Thoracic aorta (tissue), 2 donors: Measurements from ENCODE around the gene DNAJC3. TPM values are rescaled to one million over a fixed set of nuclear protein-coding genes. Genes with fewer than 3 reads are reported as not detected.
"Not testable (repeated sequence)": the region's sequence is repeated elsewhere in the genome, so short reads cannot be mapped to it uniquely, and the experiment has no call there.

Experiments
- ATAC-seq: fragments of 150-250 bp; one replicate; pipeline ENCODE4 v1.8.0; 2017; ENCODE audit warnings: low read depth; ENCODE audit not compliant: insufficient number of reproducible peaks, low FRiP score
- DNase-seq: peaks from one replicate; pipeline ENCODE4 v3.0.0-alpha.2; 2020; ENCODE audit warnings: low spot score
- H3K27ac ChIP-seq, 2 donors: fragments of 200-600 bp; sonication (generic); 1 replicate in 1 of 2; 2 replicates in 1 of 2; pipeline ENCODE4 v1.5.1; 2016; ENCODE audit warnings: mild to moderate bottlenecking in 2 of 2, moderate library complexity in 2 of 2
- H3K27me3 ChIP-seq: fragments of 200-600 bp; sonication (generic); replicated peaks from 2 replicates; pipeline ENCODE4 v1.6.0; 2016; ENCODE audit warnings: mild to moderate bottlenecking; ENCODE audit not compliant: insufficient read depth
- H3K36me3 ChIP-seq: fragments of 200-600 bp; sonication (generic); one replicate; pipeline ENCODE4 v1.5.1; 2016
- H3K4me1 ChIP-seq, 2 donors: fragments of 200-600 bp; sonication (generic); 1 replicate in 1 of 2; 2 replicates in 1 of 2; pipeline versions ENCODE4 v1.5.1 to v1.6.0; 2016; ENCODE audit warnings: low read depth in 2 of 2, mild to moderate bottlenecking in 1 of 2; ENCODE audit not compliant: control insufficient read depth in 1 of 2
- H3K4me3 ChIP-seq: fragments of 200-600 bp; sonication (generic); 2 replicates; pipeline ENCODE4 v1.5.1; 2016; ENCODE audit warnings: mild to moderate bottlenecking
- H3K9me3 ChIP-seq: fragments of 200-600 bp; sonication (generic); 2 replicates; pipeline ENCODE4 v1.5.1; 2016
- CTCF ChIP-seq: fragments of 200-600 bp; sonication (generic); IDR thresholded peaks from one replicate; pipeline ENCODE4 v1.5.1; 2019; ENCODE audit warnings: antibody characterized with exemption
- total RNA-seq, 2 donors: library from RNA; depleted of rRNA; stranded (reverse); fragments of >200 nt; gene quantifications; one replicate each; pipeline versions ENCODE4 v1.1.0 to v1.2.3, GENCODE V29; 2016

DNAJC3 gene
- total RNA-seq, 2 donors from 2014 or later = 63.4 to 90.1 TPM

- no peak overlapping the region for H3K27ac ChIP-seq
- no peak overlapping the region for H3K4me3 ChIP-seq
- TF ChIP-seq CTCF = no peak
- H3K4me1 ChIP-seq = no peaks in the 10 kb centered on the region
- ATAC-seq (no peak), DNase-seq (no peak)
- H3K27me3 ChIP-seq = no peaks in the 10 kb centered on the region
- H3K36me3 ChIP-seq = no peaks in the 10 kb centered on the region
- no peaks in the 10 kb centered on the region for H3K9me3 ChIP-seq
Observed at GRCh38 chr13:95752677-95753076, 75.7 kb downstream of the DNAJC3 start.

DNA sequence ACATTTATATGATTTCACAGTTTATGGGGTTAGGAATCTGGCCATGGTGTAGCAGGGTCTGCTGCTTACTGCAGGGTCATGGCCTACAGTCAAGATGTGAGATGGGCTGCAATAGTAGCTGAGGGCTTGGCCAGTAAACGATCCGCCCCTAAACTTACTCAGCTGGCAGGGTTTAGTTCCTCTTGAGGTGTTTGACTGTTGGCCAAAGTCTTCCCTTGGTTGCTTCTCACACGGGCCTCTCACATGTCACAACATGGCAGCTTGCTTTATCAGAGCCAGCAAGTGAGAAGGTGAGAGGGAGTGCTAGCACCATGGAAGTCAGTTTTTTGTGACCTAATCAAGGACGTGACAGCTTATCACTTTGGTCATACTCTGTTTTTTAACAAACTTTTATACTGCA lies 77.1 kb downstream of the DNAJC3 start:
- no peak for ATAC-seq
- Histone ChIP-seq H3K36me3 (no peaks in the 10 kb centered on the region), H3K4me1 (no peaks in the 10 kb centered on the region), H3K9me3 (no peaks in the 10 kb centered on the region), H3K27me3 (no peaks in the 10 kb centered on the region), H3K4me3 (no peak overlapping the region), H3K27ac (no peak overlapping the region)
- no peak for TF ChIP-seq CTCF
- no peak for DNase-seq

DNA sequence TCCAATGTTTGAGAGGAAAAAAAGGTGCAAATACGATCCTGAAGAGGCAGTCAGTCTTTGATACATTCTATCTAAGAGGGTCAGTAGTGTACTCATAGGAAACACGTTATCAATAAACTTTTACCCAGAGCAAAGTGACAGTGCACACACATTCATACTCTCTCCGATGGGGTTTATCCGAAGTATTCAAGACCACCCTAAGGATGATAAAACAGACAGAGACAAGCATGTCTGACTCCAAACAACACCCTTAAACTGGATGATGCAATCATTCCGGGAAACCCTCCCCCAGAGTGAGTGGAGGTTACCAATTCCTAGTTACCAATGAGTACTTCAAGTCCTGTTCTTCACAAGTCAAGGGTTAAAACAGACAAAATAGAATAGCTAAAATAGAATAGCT lies 79.1 kb downstream of the DNAJC3 start:
- H3K9me3 ChIP-seq = no peaks in the 10 kb centered on the region
- H3K27ac ChIP-seq = no peak overlapping the region
- H3K36me3 ChIP-seq = peaks cover 5% of the 10 kb centered on the region
- H3K27me3 ChIP-seq = no peaks in the 10 kb centered on the region
- H3K4me3 ChIP-seq = no peak overlapping the region
- ATAC-seq = no peak
- H3K4me1 ChIP-seq = no peaks in the 10 kb centered on the region
- DNase-seq = no peak
- TF ChIP-seq CTCF = no peak

DNA sequence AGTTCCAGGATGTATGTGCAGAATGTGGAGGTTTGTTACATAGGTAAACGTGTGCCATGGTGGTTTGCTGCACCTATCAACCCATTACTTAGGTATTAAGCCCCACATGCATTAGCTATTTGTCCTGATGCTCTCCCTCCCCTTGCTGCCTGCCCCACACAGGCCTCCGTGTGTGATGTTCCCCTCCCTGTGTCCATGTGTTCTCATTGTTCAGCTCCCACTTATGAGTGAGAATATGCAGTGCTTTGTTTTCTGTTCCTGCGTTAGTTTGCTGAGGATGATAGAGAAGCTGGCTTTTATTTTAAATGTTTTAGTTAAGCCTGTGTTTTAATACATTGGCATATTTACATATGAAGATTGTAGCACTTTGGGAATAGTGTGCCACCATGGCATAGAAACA lies 85.7 kb downstream of the DNAJC3 start:
- H3K27me3 ChIP-seq, H3K4me3 ChIP-seq, H3K9me3 ChIP-seq, ATAC-seq, DNase-seq, H3K4me1 ChIP-seq, H3K27ac ChIP-seq: not testable (repeated sequence)
- H3K36me3 ChIP-seq = peaks cover 16% of the 10 kb centered on the region

GRCh38 chr13:95763601-95764000 lies 86.7 kb downstream of the DNAJC3 start:
- no peak overlapping the region for H3K27ac ChIP-seq
- H3K27me3 ChIP-seq = no peaks in the 10 kb centered on the region
- ATAC-seq (no peak), DNase-seq (no peak)
- H3K36me3 ChIP-seq = peaks cover 19% of the 10 kb centered on the region
- no peaks in the 10 kb centered on the region for H3K4me1 ChIP-seq
- H3K4me3 ChIP-seq = no peak overlapping the region
- TF ChIP-seq CTCF = no peak
- no peaks in the 10 kb centered on the region for H3K9me3 ChIP-seq

- peaks cover 3% of the 10 kb centered on the region for H3K36me3 ChIP-seq
- no peak for ATAC-seq
- no peaks in the 10 kb centered on the region for H3K27me3 ChIP-seq
- H3K4me1 ChIP-seq = no peaks in the 10 kb centered on the region
- no peak for TF ChIP-seq CTCF
- H3K27ac ChIP-seq = no peak overlapping the region
- H3K9me3 ChIP-seq = no peaks in the 10 kb centered on the region
- no peak overlapping the region for H3K4me3 ChIP-seq
- DNase-seq = no peak
Observed at GRCh38 chr13:95771905-95772304, 95.0 kb downstream of the DNAJC3 start.
